Lung (tissue), 12 donors: ENCODE measurements around the gene CEP57L1. TPM values are rescaled to one million over a fixed set of nuclear protein-coding genes. Genes with fewer than 3 reads are reported as not detected.
"Not testable (repeated sequence)": the region's sequence is repeated elsewhere in the genome, so short reads cannot be mapped to it uniquely, and the experiment has no call there.

Experiments
- ATAC-seq: fragments of 200-7000 bp; cut with Tn5 transposase; one replicate; pipeline ENCODE4 v1.9.1; 2020; ENCODE audit warnings: moderate number of reproducible peaks; ENCODE audit not compliant: insufficient read depth, low FRiP score
- DNase-seq, 3 donors: peaks; one replicate each; pipeline ENCODE4 v3.0.0-alpha.2; 2013 to 2017
- H3K27ac ChIP-seq, 2 donors: one replicate each; pipeline ENCODE4 v1.5.1; 2013; ENCODE audit warnings: mild to moderate bottlenecking in 2 of 2, moderate library complexity in 2 of 2, control low read depth in 1 of 2, inconsistent platforms in 1 of 2, low read depth in 1 of 2, low read length in 1 of 2
- H3K27me3 ChIP-seq, 3 donors: one replicate each; pipeline ENCODE4 v1.5.1; 2013; ENCODE audit warnings: low read length in 2 of 3; ENCODE audit not compliant: control insufficient read depth in 3 of 3, insufficient read depth in 3 of 3
- H3K36me3 ChIP-seq, 4 donors: one replicate each; pipeline ENCODE4 v1.5.1; 2013; ENCODE audit warnings: low read length in 4 of 4, mild to moderate bottlenecking in 1 of 4, moderate library complexity in 1 of 4; ENCODE audit not compliant: control insufficient read depth in 4 of 4, insufficient read depth in 4 of 4
- H3K4me1 ChIP-seq, 5 donors: one replicate each; pipeline ENCODE4 v1.5.1; 2013; ENCODE audit warnings: low read length in 5 of 5, mild to moderate bottlenecking in 2 of 5, moderate library complexity in 1 of 5; ENCODE audit not compliant: control insufficient read depth in 5 of 5, insufficient read depth in 5 of 5
- H3K4me3 ChIP-seq: one replicate; pipeline ENCODE4 v1.5.1; 2013; ENCODE audit warnings: mild to moderate bottlenecking, control low read depth, moderate library complexity
- H3K9ac ChIP-seq, 2 donors: one replicate each; pipeline ENCODE4 v1.5.1; 2013; ENCODE audit warnings: low read length in 2 of 2, control low read depth in 1 of 2; ENCODE audit not compliant: insufficient read depth in 1 of 2
- H3K9me3 ChIP-seq, 4 donors: one replicate each; pipeline ENCODE4 v1.5.1; 2013; ENCODE audit warnings: low read length in 3 of 4, mild to moderate bottlenecking in 1 of 4, moderate library complexity in 1 of 4; ENCODE audit not compliant: control insufficient read depth in 4 of 4, insufficient read depth in 3 of 4
- WGBS, 2 donors: extraction: QIAGEN DNeasy Blood & Tissue Kit; methylation state at CpG; one replicate each; pipeline ENCODE4 v1.1.7; 2013; 5-methylcytosine and 5-hydroxymethylcytosine counted together
- polyA plus RNA-seq, 2 donors: library from polyadenylated mRNA; stranded (reverse); fragments of 200-250 nt; gene quantifications; one replicate each; pipeline ENCODE4 v1.2.1, GENCODE V29; 2013
- total RNA-seq, 2 donors: library from RNA; depleted of rRNA in 1 of 2; stranded (reverse); fragments of >200 nt in 1 of 2; gene quantifications; one replicate each; pipeline ENCODE4 v1.2.1, GENCODE V29; 2014 to 2021
- TF ChIP-seq, protein P1 (sequence below): IDR thresholded peaks from 2 replicates; pipeline ENCODE4 v1.5.1; 2012; ENCODE audit warnings: mild to moderate bottlenecking; ENCODE audit errors: control extremely low read depth, extremely low read depth
- donor health status: control.
- donor health status: control.
- donor health status: Bipolar disorder and iron deficiency.
- donor health status: healthy.
- donor health status: DM: yes; HTN: yes; CAD: no.

CEP57L1 gene
- total and polyA plus RNA-seq, 4 donors = 4.8 to 44.3 (median 8.2) TPM

DNA sequence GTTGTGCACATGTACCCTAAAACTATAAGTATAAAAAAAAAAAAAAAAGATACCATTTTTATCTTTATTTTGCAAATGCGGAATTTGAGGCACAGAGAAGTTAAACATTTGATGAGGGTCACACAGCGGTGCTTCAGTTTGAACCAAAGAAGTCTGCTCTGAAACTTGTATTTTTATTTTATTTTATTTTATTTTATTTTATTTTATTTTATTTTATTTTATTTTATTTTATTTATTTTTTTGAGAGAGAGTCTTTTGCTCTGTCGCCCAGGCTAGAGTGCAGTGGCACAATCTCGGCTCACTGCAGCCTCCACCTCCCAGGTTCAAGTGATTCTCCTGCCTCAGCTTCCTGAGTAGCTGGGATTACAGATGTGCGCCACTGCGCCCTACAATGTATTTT, 41.2 kb downstream of the CEP57L1 start:
- 91 to 98% methylated on average over 6 of the region's 6 CpGs for WGBS, 2 donors
- H3K36me3 ChIP-seq, DNase-seq, H3K27ac ChIP-seq, H3K9ac ChIP-seq, ATAC-seq, H3K4me1 ChIP-seq, H3K27me3 ChIP-seq, H3K9me3 ChIP-seq, H3K4me3 ChIP-seq: not testable (repeated sequence)

DNA sequence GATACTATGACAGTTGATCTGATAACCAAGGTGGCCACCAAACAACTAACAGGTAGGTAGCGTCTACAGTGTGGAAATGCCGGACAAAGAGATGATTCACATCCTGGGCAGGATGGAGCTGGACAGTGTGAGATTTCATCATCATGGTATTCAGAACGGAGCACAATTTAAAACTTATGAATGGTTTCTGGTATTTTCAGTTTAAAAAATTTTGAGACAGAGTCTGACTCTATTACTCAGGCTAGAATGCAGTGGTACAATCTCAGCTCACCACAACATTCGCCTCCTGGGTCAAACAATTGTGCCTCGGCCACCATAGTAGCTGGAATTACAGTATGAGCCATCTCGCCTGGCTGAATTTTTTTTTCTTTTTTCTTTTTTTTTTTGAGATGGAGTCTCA, 43.8 kb downstream of the CEP57L1 start:
- TF ChIP-seq, protein P1, sequence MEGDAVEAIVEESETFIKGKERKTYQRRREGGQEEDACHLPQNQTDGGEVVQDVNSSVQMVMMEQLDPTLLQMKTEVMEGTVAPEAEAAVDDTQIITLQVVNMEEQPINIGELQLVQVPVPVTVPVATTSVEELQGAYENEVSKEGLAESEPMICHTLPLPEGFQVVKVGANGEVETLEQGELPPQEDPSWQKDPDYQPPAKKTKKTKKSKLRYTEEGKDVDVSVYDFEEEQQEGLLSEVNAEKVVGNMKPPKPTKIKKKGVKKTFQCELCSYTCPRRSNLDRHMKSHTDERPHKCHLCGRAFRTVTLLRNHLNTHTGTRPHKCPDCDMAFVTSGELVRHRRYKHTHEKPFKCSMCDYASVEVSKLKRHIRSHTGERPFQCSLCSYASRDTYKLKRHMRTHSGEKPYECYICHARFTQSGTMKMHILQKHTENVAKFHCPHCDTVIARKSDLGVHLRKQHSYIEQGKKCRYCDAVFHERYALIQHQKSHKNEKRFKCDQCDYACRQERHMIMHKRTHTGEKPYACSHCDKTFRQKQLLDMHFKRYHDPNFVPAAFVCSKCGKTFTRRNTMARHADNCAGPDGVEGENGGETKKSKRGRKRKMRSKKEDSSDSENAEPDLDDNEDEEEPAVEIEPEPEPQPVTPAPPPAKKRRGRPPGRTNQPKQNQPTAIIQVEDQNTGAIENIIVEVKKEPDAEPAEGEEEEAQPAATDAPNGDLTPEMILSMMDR = no peak
- H3K36me3 ChIP-seq = peaks cover 0 to 8% (median 3%) of the 10 kb centered on the region in 4 donors
- no peak overlapping the region for H3K27ac ChIP-seq
- no peaks in the 10 kb centered on the region for H3K9me3 ChIP-seq
- no peaks in the 10 kb centered on the region for H3K4me1 ChIP-seq
- DNase-seq (no peak), ATAC-seq (no peak)
- no peak overlapping the region for H3K4me3 ChIP-seq
- WGBS, 2 donors = 84 to 85% methylated on average over 6 of the region's 6 CpGs
- no peak overlapping the region for H3K9ac ChIP-seq
- H3K27me3 ChIP-seq = no peaks in the 10 kb centered on the region

DNA sequence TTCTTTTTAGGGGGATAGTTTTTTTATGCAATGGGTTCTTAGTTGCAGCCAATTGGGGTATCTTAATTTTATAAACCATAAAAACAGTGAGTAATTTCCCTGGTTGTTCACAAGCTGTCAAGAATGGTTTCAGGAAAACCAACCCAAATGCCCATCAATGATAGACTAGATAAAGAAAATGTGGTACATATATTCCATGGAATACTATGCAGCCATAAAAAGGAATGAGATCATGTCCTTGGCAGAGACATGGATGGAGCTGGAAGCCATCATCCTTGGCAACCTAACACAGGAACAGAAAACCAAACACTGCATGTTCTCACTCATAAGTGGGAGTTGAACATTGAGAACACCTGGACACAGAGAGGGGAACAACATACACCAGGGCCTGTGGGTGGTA, 46.8 kb downstream of the CEP57L1 start:
- not testable (repeated sequence) for H3K27me3 ChIP-seq, H3K4me1 ChIP-seq, H3K27ac ChIP-seq, H3K36me3 ChIP-seq, H3K4me3 ChIP-seq, H3K9me3 ChIP-seq, H3K9ac ChIP-seq, DNase-seq, ATAC-seq

DNA sequence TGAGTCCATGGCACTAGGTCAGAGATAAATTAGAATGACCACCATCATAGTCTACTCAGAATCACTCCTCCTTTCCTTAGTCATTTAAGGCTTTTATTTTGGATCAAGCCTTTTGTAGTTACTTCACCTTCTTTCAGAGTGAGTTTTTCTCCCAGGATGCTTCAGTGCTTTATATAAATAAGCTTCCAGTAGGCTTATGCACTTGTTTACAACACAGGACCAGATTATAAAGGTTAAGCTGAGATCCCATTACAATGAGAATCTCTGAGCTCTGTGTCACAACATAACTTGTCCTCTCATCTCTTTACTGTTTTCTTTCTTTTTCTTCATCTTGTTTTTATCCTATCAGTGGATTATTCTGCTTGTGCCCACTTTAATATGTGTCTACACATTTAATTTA, 47.9 kb downstream of the CEP57L1 start:
- DNase-seq (no peak), ATAC-seq (no peak)
- H3K36me3 ChIP-seq = peaks cover 0 to 8% (median 3%) of the 10 kb centered on the region in 4 donors
- H3K27me3 ChIP-seq = no peaks in the 10 kb centered on the region
- no peaks in the 10 kb centered on the region for H3K4me1 ChIP-seq
- no peak overlapping the region for H3K9ac ChIP-seq
- no peak overlapping the region for H3K4me3 ChIP-seq
- no peak overlapping the region for H3K27ac ChIP-seq
- TF ChIP-seq, protein P1 = no peak
- no peaks in the 10 kb centered on the region for H3K9me3 ChIP-seq

DNA sequence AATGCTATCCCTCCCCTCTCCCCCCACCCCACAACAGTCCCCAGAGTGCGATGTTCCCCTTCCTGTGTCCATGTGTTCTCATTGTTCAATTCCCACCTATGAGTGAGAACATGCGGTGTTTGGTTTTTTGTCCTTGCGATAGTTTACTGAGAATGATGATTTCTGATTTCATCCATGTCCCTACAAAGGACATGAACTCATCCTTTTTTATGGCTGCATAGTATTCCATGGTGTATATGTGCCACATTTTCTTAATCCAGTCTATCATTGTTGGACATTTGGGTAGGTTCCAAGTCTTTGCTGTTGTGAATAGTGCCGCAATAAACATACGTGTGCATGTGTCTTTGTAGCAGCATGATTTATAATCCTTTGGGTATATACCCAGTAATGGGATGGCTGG, 52.9 kb downstream of the CEP57L1 start:
- not testable (repeated sequence) for H3K4me3 ChIP-seq, H3K27ac ChIP-seq

DNA sequence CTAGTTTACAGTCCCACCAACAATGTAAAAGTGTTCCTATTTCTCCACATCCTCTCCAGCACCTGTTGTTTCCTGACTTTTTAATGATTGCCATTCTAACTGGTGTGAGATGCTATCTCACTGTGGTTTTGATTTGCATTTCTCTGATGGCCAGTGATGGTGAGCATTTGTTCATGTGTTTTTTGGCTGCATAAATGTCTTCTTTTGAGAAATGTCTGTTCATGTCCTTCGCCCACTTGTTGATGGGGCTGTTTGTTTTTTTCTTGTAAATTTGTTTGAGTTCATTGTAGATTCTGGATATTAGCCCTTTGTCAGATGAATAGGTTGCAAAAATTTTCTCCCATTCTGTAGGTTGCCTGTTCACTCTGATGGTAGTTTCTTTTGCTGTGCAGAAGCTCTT, 53.4 kb downstream of the CEP57L1 start:
- 100% methylated on average over 1 of the region's 1 CpG for WGBS, 2 donors
- not testable (repeated sequence) for H3K36me3 ChIP-seq, H3K9ac ChIP-seq, H3K27me3 ChIP-seq, H3K4me1 ChIP-seq, H3K27ac ChIP-seq, H3K9me3 ChIP-seq, DNase-seq, H3K4me3 ChIP-seq, ATAC-seq

More for the DNA sequence above, 52.9 kb downstream of the CEP57L1 start:
- not testable (repeated sequence) for H3K36me3 ChIP-seq, ATAC-seq, H3K9me3 ChIP-seq, H3K4me1 ChIP-seq, H3K9ac ChIP-seq, H3K27me3 ChIP-seq, DNase-seq
- WGBS, 2 donors = 85 to 90% methylated on average over 2 to 5 of the region's 5 CpGs
